ENCODE results near the gene USP12.
"Not testable (repeated sequence)": the region's sequence is repeated elsewhere in the genome, so short reads cannot be mapped to it uniquely, and the experiment has no call there.

USP12 gene

GRCh38 chr13:27118428-27119054 lies 53.1 kb downstream of the USP12 start:
- peak; percentile 81 for DNase-seq

- DNase-seq, result peak; percentile 88
Observed at GRCh38 chr13:27117952-27118351, 53.7 kb downstream of the USP12 start.

DNA sequence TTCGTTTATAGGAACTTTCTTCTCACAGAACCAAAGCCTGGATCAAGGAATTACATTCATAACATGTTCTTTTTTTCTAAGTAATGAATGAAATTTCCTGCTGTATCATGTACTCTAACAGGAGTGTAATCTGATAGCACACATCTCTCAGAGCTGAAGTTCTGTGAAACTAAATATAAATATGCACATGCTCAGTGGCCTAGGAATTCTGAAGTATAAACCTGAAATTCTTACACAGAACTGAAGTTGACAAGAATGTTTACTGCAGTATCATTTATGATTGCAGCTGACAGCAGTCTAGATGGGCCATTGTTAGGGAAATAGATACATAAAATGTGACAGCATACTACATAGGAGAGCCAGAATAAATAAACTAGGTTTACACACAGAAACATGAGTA lies 54.5 kb downstream of the USP12 start:
- DNase-seq, result no peak

GRCh38 chr13:27113436-27113835 lies 58.2 kb downstream of the USP12 start:
- DNase-seq, result no peak

- no peak for DNase-seq
Observed at GRCh38 chr13:27112006-27112405, 59.6 kb downstream of the USP12 start.

DNA sequence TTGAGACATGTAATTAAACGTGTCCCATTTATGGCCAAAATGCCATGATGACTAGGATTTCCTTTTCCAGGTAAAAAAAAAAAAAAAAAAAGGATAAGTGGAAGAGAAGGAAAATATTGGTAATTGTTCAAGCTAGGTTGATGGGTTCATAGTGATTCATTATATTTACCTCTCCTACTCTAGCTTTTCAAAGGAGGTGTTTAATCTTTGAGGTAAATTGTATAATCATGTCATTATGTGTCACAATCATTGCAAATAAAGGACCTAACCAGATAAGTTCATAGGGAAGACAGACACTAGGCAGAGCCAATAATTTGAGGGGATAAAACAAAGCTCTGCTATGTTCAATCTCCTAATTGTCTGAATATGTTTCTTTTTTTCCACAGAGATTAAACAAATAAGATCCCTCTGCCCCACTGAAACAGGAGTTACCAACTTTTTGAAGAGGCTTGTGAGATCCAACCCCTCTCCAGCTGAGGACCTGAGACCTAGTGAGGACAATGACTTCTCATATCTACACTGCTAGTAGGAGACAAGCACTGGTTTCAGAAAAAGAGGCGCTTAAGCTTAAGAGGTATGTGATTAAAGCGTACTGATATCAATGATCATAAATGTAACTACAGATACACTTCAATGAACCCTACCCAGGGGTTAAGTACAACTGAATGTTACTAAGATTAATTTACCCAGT lies 61.4 kb downstream of the USP12 start:
- DNase-seq, result no peak

DNA sequence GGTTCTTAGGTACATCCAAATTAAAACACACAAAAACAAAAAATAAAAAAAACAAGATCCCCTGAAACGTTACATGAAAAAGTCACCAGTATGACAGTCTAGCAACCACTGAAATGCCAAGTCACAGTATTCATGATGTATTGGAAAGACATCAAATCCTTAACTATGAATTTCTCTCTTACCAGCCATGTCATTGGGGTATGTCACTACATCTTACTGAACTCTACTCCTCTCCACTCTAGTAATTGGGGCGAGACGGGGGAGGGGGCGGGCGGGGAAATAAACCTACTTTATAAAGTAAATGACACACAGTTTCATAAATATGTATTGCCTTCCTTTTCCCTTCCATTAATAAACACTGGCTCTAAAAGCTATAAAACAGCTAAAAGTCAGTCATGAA lies 65.5 kb downstream of the USP12 start:
- no peak for DNase-seq

GRCh38 chr13:27104606-27105005 lies 67.0 kb downstream of the USP12 start:
- DNase-seq, result no peak

DNA sequence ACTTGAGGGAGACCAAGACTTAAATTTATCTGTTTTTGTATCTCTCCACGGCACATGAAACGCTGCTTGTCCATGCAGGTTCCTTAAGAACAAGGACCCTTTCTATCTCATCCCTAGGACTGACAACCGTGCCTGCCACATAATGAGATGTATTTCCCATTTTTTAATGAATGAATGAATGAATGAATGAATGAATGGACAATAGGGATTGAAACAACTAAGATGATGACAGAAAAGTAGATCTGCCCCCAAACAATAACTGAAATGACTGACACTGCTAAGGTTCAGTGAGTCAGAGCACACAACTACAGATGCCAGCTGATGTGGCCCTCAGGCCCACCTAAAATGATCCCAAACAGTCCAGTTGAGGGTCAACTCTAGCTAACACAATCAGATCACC lies 69.8 kb downstream of the USP12 start:
- no peak for DNase-seq

DNA sequence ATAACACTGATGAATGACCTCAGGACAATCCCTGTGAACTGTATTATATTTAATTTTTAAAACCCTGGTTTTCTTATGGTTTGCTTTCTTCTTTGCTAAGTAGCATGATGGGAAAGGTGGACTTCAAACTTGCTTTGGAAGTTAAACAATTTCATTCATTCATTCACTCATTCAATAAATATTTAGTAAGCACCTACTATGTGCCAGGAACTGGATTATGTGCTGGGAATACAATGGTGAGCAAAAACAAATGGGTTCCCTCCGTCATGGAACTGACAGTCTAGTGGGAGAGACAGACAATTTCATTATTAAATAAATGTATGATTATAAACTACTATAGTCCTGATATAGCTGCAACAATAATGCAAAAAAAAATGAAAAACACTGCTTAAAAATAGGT lies 70.3 kb downstream of the USP12 start:
- DNase-seq, result no peak

DNA sequence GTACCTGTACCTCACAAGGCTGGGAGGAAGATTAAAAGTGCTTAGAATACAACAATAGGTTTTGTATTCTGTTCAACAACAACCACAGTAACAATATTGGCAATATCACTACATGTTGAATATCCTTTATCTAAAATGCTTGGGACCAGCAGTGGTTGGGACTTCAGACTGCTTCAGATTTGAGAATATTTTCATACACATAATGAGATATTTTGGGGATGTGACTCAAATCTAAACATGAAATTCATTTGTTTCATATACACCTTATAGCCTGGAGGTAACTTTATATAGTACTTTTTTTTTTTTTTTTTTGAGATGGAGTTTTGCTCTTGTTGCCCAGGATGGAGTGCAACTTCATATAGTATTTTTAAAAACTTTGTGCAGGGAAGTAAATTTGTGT lies 73.9 kb downstream of the USP12 start:
- no peak for DNase-seq

DNA sequence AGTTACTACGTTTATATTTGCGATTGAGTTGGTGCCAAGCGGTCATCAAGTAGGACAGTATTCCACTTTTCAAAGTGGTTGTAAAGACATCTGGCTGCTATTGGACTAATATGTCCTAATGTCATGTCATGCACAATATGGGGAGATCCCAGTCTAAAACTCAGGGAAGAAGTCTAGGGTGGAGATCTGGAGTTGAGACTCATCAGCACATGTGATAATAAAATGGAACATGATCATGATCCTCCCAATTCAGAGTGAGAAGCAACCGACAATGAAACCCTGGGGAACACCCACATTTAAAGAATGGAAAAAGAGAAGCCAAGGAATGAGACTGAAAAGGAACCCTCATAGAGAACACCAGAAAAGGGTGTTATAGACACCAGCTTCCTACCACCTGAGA lies 80.2 kb downstream of the USP12 start:
- DNase-seq, result no peak

- DNase-seq, result no peak
Observed at GRCh38 chr13:27088619-27089018, 83.0 kb downstream of the USP12 start.

GRCh38 chr13:27086599-27087265 lies 84.9 kb downstream of the USP12 start:
- no peak for DNase-seq

GRCh38 chr13:27083183-27083582 lies 88.4 kb downstream of the USP12 start:
- no peak for DNase-seq

DNA sequence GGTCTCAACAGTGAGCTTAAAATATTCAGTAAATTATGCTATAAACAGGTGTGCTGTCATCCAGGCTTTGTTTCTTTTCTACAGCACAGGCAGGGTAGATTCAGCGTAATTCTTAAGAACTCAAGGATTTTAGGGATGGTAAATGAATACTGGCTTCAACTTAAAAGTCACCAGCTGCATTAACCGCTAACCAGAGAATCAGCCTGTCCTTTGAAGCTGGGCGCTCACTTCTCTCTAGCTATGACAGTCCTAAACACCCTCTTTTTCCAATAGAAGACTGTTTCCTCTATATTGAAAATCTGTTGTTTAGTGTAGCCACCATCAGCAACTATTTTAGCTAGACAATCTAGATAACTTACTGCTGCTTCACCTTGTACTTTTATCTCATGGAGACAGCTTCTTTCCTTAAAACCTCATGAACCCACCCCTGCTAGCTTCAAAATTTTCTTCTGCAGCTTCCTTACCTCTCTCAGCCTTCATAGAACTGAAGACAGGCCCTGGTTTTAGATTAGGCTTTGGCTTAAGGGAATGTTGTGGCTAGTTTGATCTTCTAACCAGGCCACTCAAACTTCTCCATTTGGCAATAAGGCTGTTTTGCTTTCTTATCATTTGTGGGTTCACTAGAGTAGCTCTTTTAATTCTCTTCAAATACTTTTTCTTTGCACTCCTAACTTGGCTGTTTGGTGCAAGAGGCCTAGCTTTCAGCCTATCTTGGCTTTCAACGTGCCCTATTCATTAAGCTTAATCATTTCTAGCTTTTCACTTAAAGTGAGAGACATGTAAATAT lies 89.5 kb downstream of the USP12 start:
- no peak for DNase-seq

GRCh38 chr13:27080018-27080948 lies 91.3 kb downstream of the USP12 start:
- DNase-seq, result no peak

DNA sequence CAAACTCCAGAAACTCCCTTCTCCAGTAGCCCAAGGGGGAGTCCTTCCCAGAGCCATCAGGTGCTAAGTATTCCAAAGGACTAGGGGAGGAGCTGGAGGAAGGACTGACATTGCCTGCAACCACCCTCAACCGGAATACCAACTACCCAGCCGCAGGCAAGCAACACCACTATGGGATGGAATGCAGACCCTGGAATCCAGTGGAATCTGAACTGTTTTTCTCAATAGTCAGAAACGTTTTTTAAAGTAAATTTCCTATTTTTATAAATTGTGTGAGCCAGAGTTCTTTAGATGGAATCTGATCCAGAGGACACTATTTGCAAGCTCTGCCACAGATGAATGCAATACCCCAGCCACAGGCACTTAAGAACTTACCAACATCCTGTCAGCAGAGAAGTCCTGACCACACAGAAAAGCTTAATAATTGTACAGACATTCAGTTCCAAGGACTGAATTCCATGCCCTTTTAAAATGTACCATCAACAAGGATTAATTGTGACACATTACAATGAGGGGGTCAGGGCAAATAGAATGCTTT lies 92.1 kb downstream of the USP12 start:
- DNase-seq, result no peak

GRCh38 chr13:27077451-27077850 lies 94.2 kb downstream of the USP12 start:
- no peak for DNase-seq

GRCh38 chr13:27076421-27076820 lies 95.2 kb downstream of the USP12 start:
- no peak for DNase-seq

GRCh38 chr13:27073186-27073585 lies 98.4 kb downstream of the USP12 start:
- no peak for DNase-seq

- not testable (repeated sequence) for DNase-seq
Observed at GRCh38 chr13:27066123-27066522, 105.5 kb downstream of the USP12 start.
